Measurements from ENCODE around the gene STX5. TPM values are rescaled to one million over a fixed set of nuclear protein-coding genes. Genes with fewer than 3 reads are reported as not detected.
A peak's percentile ranks its signal among the peaks of the same experiment; 100 is the strongest.

STX5 gene
- total RNA-seq, 4 donors from 2014 or later = 15.3 to 62.5 (median 30.2) TPM

- intact Hi-C loops (cut with DNase I; ENCODE audit: low total_unique reads) (no loop called here), in situ Hi-C loops (cut with MboI; ENCODE audit: low pct_ligation_motif_present in 1 of 4, low pct_unique_long_range_greater_than_20kb in 1 of 4, low sequenced_read_pairs in 3 of 4) (loop anchor here in 1 of 4 donors (25.0 kb wide), 1 partner anchor 492 kb away; no protein-coding TSS in a partner anchor)
- Histone ChIP-seq H3K27me3 (no peaks in the 10 kb centered on the region), H3K9me3 (no peaks in the 10 kb centered on the region), H3K4me1 (peaks cover 32 to 44% (median 39%) of the 10 kb centered on the region in 4 donors), H3K27ac (peak overlapping the region; percentile 96 to 100 (median 98)), H3K4me3 (peak overlapping the region in 1 of 4 donors; percentile 88), H3K36me3 (peaks cover 0 to 17% (median 5%) of the 10 kb centered on the region in 4 donors)
- no peak for DNase-seq
- 73 to 100% methylated on average over 2 to 7 of the region's 7 CpGs for WGBS, 2 donors (ENCODE audit: low coverage in 1 of 2)
- TF ChIP-seq CTCF (IDR thresholded peaks at IDR 0.05) = no peak
- TF ChIP-seq EP300 (IDR thresholded peaks at IDR 0.05; ENCODE audit: low read depth) = no peak
- TF ChIP-seq POLR2AphosphoS5 (IDR thresholded peaks at IDR 0.05) = no peak
- no peak for TF ChIP-seq POLR2A (IDR thresholded peaks at IDR 0.05)
Measured at GRCh38 chr11:62879235-62879978, 47.6 kb upstream of the STX5 start.

- Histone ChIP-seq H3K9me3 (no peaks in the 10 kb centered on the region), H3K4me1 (peaks cover 9 to 18% (median 14%) of the 10 kb centered on the region in 4 donors), H3K27ac (no peak overlapping the region), H3K36me3 (no peaks in the 10 kb centered on the region), H3K27me3 (no peaks in the 10 kb centered on the region), H3K4me3 (no peak overlapping the region)
- no peak for DNase-seq
- in situ Hi-C loops (cut with MboI; ENCODE audit: low pct_ligation_motif_present in 1 of 4, low pct_unique_long_range_greater_than_20kb in 1 of 4, low sequenced_read_pairs in 3 of 4) (loop anchor here in 1 of 4 donors (25.0 kb wide), 1 partner anchor 489 kb away; no protein-coding TSS in a partner anchor), intact Hi-C loops (cut with DNase I; ENCODE audit: low total_unique reads) (no loop called here)
- 92% methylated on average over 1 to 6 of the region's 6 CpGs for WGBS, 2 donors (ENCODE audit: low coverage in 1 of 2)
- TF ChIP-seq POLR2A (IDR thresholded peaks at IDR 0.05) = no peak
- TF ChIP-seq POLR2AphosphoS5 (IDR thresholded peaks at IDR 0.05) = no peak
- TF ChIP-seq EP300 (IDR thresholded peaks at IDR 0.05; ENCODE audit: low read depth) = no peak
- TF ChIP-seq CTCF (IDR thresholded peaks at IDR 0.05) = no peak
Measured at GRCh38 chr11:62876712-62877111, 44.9 kb upstream of the STX5 start.

GRCh38 chr11:62875698-62876478, 44.0 kb upstream of the STX5 start:
- H3K4me1 ChIP-seq = peaks cover 9 to 18% (median 13%) of the 10 kb centered on the region in 4 donors
- intact Hi-C loops (cut with DNase I; ENCODE audit: low total_unique reads) (no loop called here), in situ Hi-C loops (cut with MboI; ENCODE audit: low pct_ligation_motif_present in 1 of 4, low pct_unique_long_range_greater_than_20kb in 1 of 4, low sequenced_read_pairs in 3 of 4) (loop anchor here in 1 of 4 donors (25.0 kb wide), 1 partner anchor 489 kb away; no protein-coding TSS in a partner anchor)
- DNase-seq = no peak
- no peaks in the 10 kb centered on the region for H3K9me3 ChIP-seq
- no peaks in the 10 kb centered on the region for H3K27me3 ChIP-seq
- no peaks in the 10 kb centered on the region for H3K36me3 ChIP-seq
- TF ChIP-seq CTCF (IDR thresholded peaks at IDR 0.05) (no peak), EP300 (IDR thresholded peaks at IDR 0.05; ENCODE audit: low read depth) (no peak), POLR2A (IDR thresholded peaks at IDR 0.05) (no peak), POLR2AphosphoS5 (IDR thresholded peaks at IDR 0.05) (no peak)
- H3K27ac ChIP-seq = no peak overlapping the region
- WGBS, 2 donors (ENCODE audit: low coverage in 1 of 2) = 87% methylated on average over 7 of the region's 7 CpGs; no CpG with 5 or more reads in 1 of the 2 donors
- H3K4me3 ChIP-seq = no peak overlapping the region

GRCh38 chr11:62874851-62875250, 43.0 kb upstream of the STX5 start:
- intact Hi-C loops (cut with DNase I; ENCODE audit: low total_unique reads) (no loop called here), in situ Hi-C loops (cut with MboI; ENCODE audit: low pct_ligation_motif_present in 1 of 4, low pct_unique_long_range_greater_than_20kb in 1 of 4, low sequenced_read_pairs in 3 of 4) (loop anchor here in 3 of 4 donors (25.0 kb wide), 2 partner anchors 288 to 488 kb away; partner anchors contain the start of gene TUT1 (in 1 of the 3))
- H3K4me3 ChIP-seq = no peak overlapping the region
- H3K9me3 ChIP-seq = no peaks in the 10 kb centered on the region
- WGBS, 2 donors (ENCODE audit: low coverage in 1 of 2) = 98 to 100% methylated on average over 2 to 7 of the region's 7 CpGs
- peaks cover 4 to 11% (median 8%) of the 10 kb centered on the region in 4 donors for H3K4me1 ChIP-seq
- no peak overlapping the region for H3K27ac ChIP-seq
- H3K27me3 ChIP-seq = no peaks in the 10 kb centered on the region
- no peaks in the 10 kb centered on the region for H3K36me3 ChIP-seq
- DNase-seq = no peak
- TF ChIP-seq POLR2A (IDR thresholded peaks at IDR 0.05) = no peak
- no peak for TF ChIP-seq POLR2AphosphoS5 (IDR thresholded peaks at IDR 0.05)
- no peak for TF ChIP-seq CTCF (IDR thresholded peaks at IDR 0.05)
- no peak for TF ChIP-seq EP300 (IDR thresholded peaks at IDR 0.05; ENCODE audit: low read depth)

Data from transverse colon (tissue), 4 donors.